ENCODE data around the gene MIA2. TPM values are rescaled to one million over a fixed set of nuclear protein-coding genes. Genes with fewer than 3 reads are reported as not detected.
"Not testable (repeated sequence)": the region's sequence is repeated elsewhere in the genome, so short reads cannot be mapped to it uniquely, and the experiment has no call there.

Gene MIA2
- total and polyA plus RNA-seq, 5 donors from 2014 or later, result 21.1 to 26.2 (median 21.9) TPM

- H3K27ac Mint-ChIP-seq, result no peak overlapping the region
- H3K4me3 Mint-ChIP-seq, result no peak overlapping the region
- H3K36me3 ChIP-seq (ENCODE audit: control insufficient read depth, insufficient read depth, low read length), result no peaks in the 10 kb centered on the region
- DNase-seq, result no peak
- H3K36me3 Mint-ChIP-seq, result no peaks in the 10 kb centered on the region
- ATAC-seq (ENCODE audit: low read depth in 2 of 2), result no peak
- peaks cover 0 to 2% (median 0%) of the 10 kb centered on the region in 7 donors for H3K9me3 Mint-ChIP-seq
- peaks cover 6% of the 10 kb centered on the region for H3K4me1 ChIP-seq (ENCODE audit: control insufficient read depth, insufficient read depth, low read length, poor library complexity, severe bottlenecking)
- H3K27me3 Mint-ChIP-seq, result peaks cover 12% of the 10 kb centered on the region
- H3K27ac ChIP-seq (ENCODE audit: insufficient read depth, low read length, poor library complexity, severe bottlenecking), result no peak overlapping the region
- no peaks in the 10 kb centered on the region for H3K27me3 ChIP-seq (ENCODE audit: control insufficient read depth, insufficient read depth, low read length)
- H3K4me3 ChIP-seq (ENCODE audit: low read depth, low read length), result no peak overlapping the region
- H3K9me3 ChIP-seq (ENCODE audit: control insufficient read depth in 2 of 2, low read length in 2 of 2), result no peaks in the 10 kb centered on the region
- peaks cover 6 to 23% (median 16%) of the 10 kb centered on the region in 4 donors for H3K4me1 Mint-ChIP-seq
Measured at GRCh38 chr14:39211109-39211741, 22.5 kb upstream of the MIA2 start.

GRCh38 chr14:39212034-39212433, 21.7 kb upstream of the MIA2 start:
- Mint-ChIP-seq H3K4me3 (no peak overlapping the region), H3K9me3 (peaks cover 0 to 2% (median 0%) of the 10 kb centered on the region in 7 donors), H3K36me3 (no peaks in the 10 kb centered on the region), H3K27me3 (peaks cover 13% of the 10 kb centered on the region), H3K27ac (no peak overlapping the region), H3K4me1 (peaks cover 7 to 17% (median 13%) of the 10 kb centered on the region in 4 donors)
- ATAC-seq (ENCODE audit: low read depth in 2 of 2) (no peak), DNase-seq (no peak)
- Histone ChIP-seq H3K4me1 (ENCODE audit: control insufficient read depth, insufficient read depth, low read length, poor library complexity, severe bottlenecking) (peaks cover 6% of the 10 kb centered on the region), H3K27ac (ENCODE audit: insufficient read depth, low read length, poor library complexity, severe bottlenecking) (no peak overlapping the region), H3K27me3 (ENCODE audit: control insufficient read depth, insufficient read depth, low read length) (no peaks in the 10 kb centered on the region), H3K4me3 (ENCODE audit: low read depth, low read length) (no peak overlapping the region), H3K9me3 (ENCODE audit: control insufficient read depth in 2 of 2, low read length in 2 of 2) (no peaks in the 10 kb centered on the region), H3K36me3 (ENCODE audit: control insufficient read depth, insufficient read depth, low read length) (no peaks in the 10 kb centered on the region)

GRCh38 chr14:39212693-39213092, 21.0 kb upstream of the MIA2 start:
- Mint-ChIP-seq H3K4me3 (no peak overlapping the region), H3K9me3 (peaks cover 0 to 2% (median 0%) of the 10 kb centered on the region in 7 donors), H3K27me3 (peaks cover 14% of the 10 kb centered on the region), H3K27ac (no peak overlapping the region), H3K36me3 (no peaks in the 10 kb centered on the region), H3K4me1 (peaks cover 6 to 11% (median 9%) of the 10 kb centered on the region in 4 donors)
- Histone ChIP-seq H3K27me3 (ENCODE audit: control insufficient read depth, insufficient read depth, low read length) (no peaks in the 10 kb centered on the region), H3K36me3 (ENCODE audit: control insufficient read depth, insufficient read depth, low read length) (no peaks in the 10 kb centered on the region), H3K27ac (ENCODE audit: insufficient read depth, low read length, poor library complexity, severe bottlenecking) (no peak overlapping the region), H3K9me3 (ENCODE audit: control insufficient read depth in 2 of 2, low read length in 2 of 2) (no peaks in the 10 kb centered on the region), H3K4me3 (ENCODE audit: low read depth, low read length) (no peak overlapping the region), H3K4me1 (ENCODE audit: control insufficient read depth, insufficient read depth, low read length, poor library complexity, severe bottlenecking) (peaks cover 2% of the 10 kb centered on the region)
- ATAC-seq (ENCODE audit: low read depth in 2 of 2) (no peak), DNase-seq (no peak)

GRCh38 chr14:39217214-39217879, 16.4 kb upstream of the MIA2 start:
- Histone ChIP-seq H3K36me3 (ENCODE audit: control insufficient read depth, insufficient read depth, low read length) (no peaks in the 10 kb centered on the region), H3K27me3 (ENCODE audit: control insufficient read depth, insufficient read depth, low read length) (no peaks in the 10 kb centered on the region), H3K27ac (ENCODE audit: insufficient read depth, low read length, poor library complexity, severe bottlenecking) (no peak overlapping the region), H3K4me1 (ENCODE audit: control insufficient read depth, insufficient read depth, low read length, poor library complexity, severe bottlenecking) (no peaks in the 10 kb centered on the region), H3K4me3 (ENCODE audit: low read depth, low read length) (no peak overlapping the region), H3K9me3 (ENCODE audit: control insufficient read depth in 2 of 2, low read length in 2 of 2) (no peaks in the 10 kb centered on the region)
- no peak overlapping the region for H3K4me3 Mint-ChIP-seq
- no peak for ATAC-seq (ENCODE audit: low read depth in 2 of 2)
- H3K27ac Mint-ChIP-seq, result peak overlapping the region in 1 of 3 donors; percentile 79
- H3K36me3 Mint-ChIP-seq, result no peaks in the 10 kb centered on the region
- H3K27me3 Mint-ChIP-seq, result peaks cover 11% of the 10 kb centered on the region
- peaks cover 0 to 2% (median 0%) of the 10 kb centered on the region in 7 donors for H3K9me3 Mint-ChIP-seq
- no peak for DNase-seq
- H3K4me1 Mint-ChIP-seq, result peaks cover 0 to 10% (median 3%) of the 10 kb centered on the region in 4 donors

- Histone ChIP-seq H3K9me3 (ENCODE audit: control insufficient read depth in 2 of 2, low read length in 2 of 2) (no peaks in the 10 kb centered on the region), H3K4me3 (ENCODE audit: low read depth, low read length) (no peak overlapping the region), H3K27me3 (ENCODE audit: control insufficient read depth, insufficient read depth, low read length) (no peaks in the 10 kb centered on the region), H3K4me1 (ENCODE audit: control insufficient read depth, insufficient read depth, low read length, poor library complexity, severe bottlenecking) (no peaks in the 10 kb centered on the region), H3K36me3 (ENCODE audit: control insufficient read depth, insufficient read depth, low read length) (no peaks in the 10 kb centered on the region), H3K27ac (ENCODE audit: insufficient read depth, low read length, poor library complexity, severe bottlenecking) (no peak overlapping the region)
- ATAC-seq (ENCODE audit: low read depth in 2 of 2) (no peak), DNase-seq (no peak)
- Mint-ChIP-seq H3K4me3 (no peak overlapping the region), H3K27me3 (peaks cover 9% of the 10 kb centered on the region), H3K36me3 (no peaks in the 10 kb centered on the region), H3K4me1 (peaks cover 0 to 10% (median 3%) of the 10 kb centered on the region in 4 donors), H3K27ac (no peak overlapping the region), H3K9me3 (peaks cover 0 to 2% (median 0%) of the 10 kb centered on the region in 7 donors)
Measured at GRCh38 chr14:39218171-39218769, 15.4 kb upstream of the MIA2 start.

- no peak overlapping the region for H3K27ac ChIP-seq (ENCODE audit: insufficient read depth, low read length, poor library complexity, severe bottlenecking)
- H3K9me3 ChIP-seq (ENCODE audit: control insufficient read depth in 2 of 2, low read length in 2 of 2), result no peaks in the 10 kb centered on the region
- no peaks in the 10 kb centered on the region for H3K36me3 Mint-ChIP-seq
- no peak for DNase-seq
- ATAC-seq (ENCODE audit: low read depth in 2 of 2), result no peak
- H3K4me1 Mint-ChIP-seq, result peaks cover 0 to 10% (median 3%) of the 10 kb centered on the region in 4 donors
- H3K9me3 Mint-ChIP-seq, result peaks cover 0 to 2% (median 0%) of the 10 kb centered on the region in 7 donors
- no peaks in the 10 kb centered on the region for H3K4me1 ChIP-seq (ENCODE audit: control insufficient read depth, insufficient read depth, low read length, poor library complexity, severe bottlenecking)
- no peak overlapping the region for H3K4me3 Mint-ChIP-seq
- no peaks in the 10 kb centered on the region for H3K36me3 ChIP-seq (ENCODE audit: control insufficient read depth, insufficient read depth, low read length)
- H3K27ac Mint-ChIP-seq, result no peak overlapping the region
- H3K27me3 ChIP-seq (ENCODE audit: control insufficient read depth, insufficient read depth, low read length), result no peaks in the 10 kb centered on the region
- no peak overlapping the region for H3K4me3 ChIP-seq (ENCODE audit: low read depth, low read length)
- H3K27me3 Mint-ChIP-seq, result peaks cover 9% of the 10 kb centered on the region
Measured at GRCh38 chr14:39219075-39219499, 14.6 kb upstream of the MIA2 start.

- DNase-seq; H3K27me3 ChIP-seq (ENCODE audit: control insufficient read depth, insufficient read depth, low read length); ATAC-seq (ENCODE audit: low read depth in 2 of 2); H3K36me3 Mint-ChIP-seq; H3K4me1 Mint-ChIP-seq; H3K9me3 Mint-ChIP-seq; H3K4me3 ChIP-seq (ENCODE audit: low read depth, low read length); H3K27ac ChIP-seq (ENCODE audit: insufficient read depth, low read length, poor library complexity, severe bottlenecking); H3K4me3 Mint-ChIP-seq; H3K27me3 Mint-ChIP-seq; H3K4me1 ChIP-seq (ENCODE audit: control insufficient read depth, insufficient read depth, low read length, poor library complexity, severe bottlenecking); H3K9me3 ChIP-seq (ENCODE audit: control insufficient read depth in 2 of 2, low read length in 2 of 2); H3K27ac Mint-ChIP-seq; H3K36me3 ChIP-seq (ENCODE audit: control insufficient read depth, insufficient read depth, low read length): not testable (repeated sequence)
Measured at GRCh38 chr14:39220473-39220872, 13.2 kb upstream of the MIA2 start.
